HEK293T (cell line): ENCODE data around the gene NUDT2.

Experiments used
- ELF4 ChIP-seq: fragments of 450-650 bp; IDR thresholded peaks from 2 replicates; pipeline ENCODE4 v1.6.1; 2017; ENCODE audit warnings: antibody characterized with exemption
- FOXA1 ChIP-seq: fragments of 450-650 bp; IDR thresholded peaks from 2 replicates; pipeline ENCODE4 v1.6.1; 2016; ENCODE audit warnings: mild to moderate bottlenecking
- FOXK2 ChIP-seq: fragments of 450-650 bp; IDR thresholded peaks from 2 replicates; pipeline ENCODE4 v1.6.1; 2016; ENCODE audit warnings: mild to moderate bottlenecking
- FOXM1 ChIP-seq: fragments of 450-650 bp; IDR thresholded peaks from 2 replicates; pipeline ENCODE4 v1.6.1; 2017; ENCODE audit warnings: mild to moderate bottlenecking, borderline replicate concordance
- HDGF ChIP-seq: fragments of 450-650 bp; IDR thresholded peaks from 2 replicates; pipeline ENCODE4 v1.6.1; 2017; ENCODE audit warnings: antibody characterized with exemption, borderline replicate concordance
- LEF1 ChIP-seq: fragments of 450-650 bp; IDR thresholded peaks from 2 replicates; pipeline ENCODE4 v1.6.1; 2017; ENCODE audit warnings: mild to moderate bottlenecking, borderline replicate concordance
- SP1 ChIP-seq: fragments of 450-650 bp; IDR thresholded peaks from 2 replicates; pipeline ENCODE4 v1.6.1; 2017

DNA sequence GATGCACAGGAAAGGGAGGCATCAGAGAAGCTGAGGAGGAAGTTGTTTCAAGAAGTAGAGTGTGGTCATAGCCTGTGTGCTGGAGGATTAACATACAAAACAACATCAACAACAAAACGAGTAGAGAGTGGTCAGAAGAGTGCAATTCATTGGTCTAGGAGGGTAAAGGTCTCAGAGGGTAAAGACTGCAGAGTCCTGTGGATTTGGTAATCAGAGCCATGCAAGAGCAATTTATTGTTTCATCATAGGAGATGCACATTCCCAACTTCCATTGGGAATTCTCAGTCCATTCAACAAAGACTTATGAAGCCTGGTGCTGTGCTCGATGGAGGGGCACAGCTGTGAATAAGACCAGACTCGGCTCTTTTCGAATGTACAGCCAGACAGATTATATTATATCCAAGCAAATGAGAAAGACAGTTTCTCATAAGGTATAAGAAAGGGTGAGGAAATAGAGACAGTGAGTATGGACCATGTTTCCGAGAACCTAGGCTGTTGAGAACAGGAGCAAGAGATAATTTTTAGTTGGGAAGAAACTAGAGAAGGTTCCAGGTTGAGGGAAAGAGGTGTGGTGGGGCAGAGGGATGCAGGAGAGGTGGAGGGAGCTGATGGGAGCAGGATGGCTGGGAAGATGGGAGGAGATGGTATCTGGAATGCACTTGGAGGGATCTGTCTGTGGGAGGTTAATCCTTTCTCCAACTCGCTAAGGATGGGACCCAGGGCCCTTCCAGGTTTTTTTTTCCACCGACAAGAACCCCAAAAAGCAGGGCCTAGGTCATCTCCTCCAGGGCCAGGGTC lies 55.2 kb downstream of the NUDT2 start:
- no peak for TF ChIP-seq FOXA1
- no peak for TF ChIP-seq HDGF
- no peak for TF ChIP-seq LEF1
- no peak for TF ChIP-seq FOXK2
- TF ChIP-seq FOXM1 = no peak
- no peak for TF ChIP-seq ELF4
- no peak for TF ChIP-seq SP1
